IPS DF 4.7 (cell line): ENCODE results near the gene AMDHD1.

Experiments
- DNase-seq: peaks from one replicate; pipeline ENCODE4 v3.0.0-alpha.2; 2013; ENCODE audit warnings: low spot score; ENCODE audit errors: extremely low read depth

AMDHD1 gene

GRCh38 chr12:95995238-95996031, 52.3 kb downstream of the AMDHD1 start:
- no peak for DNase-seq

- no peak for DNase-seq
Measured at GRCh38 chr12:95996034-95996658, 53.0 kb downstream of the AMDHD1 start, which contains the start of gene HAL. TSS of gene HAL (minus strand) at chr12:95996344. CDS start at chr12:95995910, 434 bp downstream.

- DNase-seq = no peak
Measured at GRCh38 chr12:95997276-95997675, 54.1 kb downstream of the AMDHD1 start.

GRCh38 chr12:95997911-95998510, 54.9 kb downstream of the AMDHD1 start:
- DNase-seq = no peak

- peak; percentile 49 for DNase-seq
Measured at GRCh38 chr12:95998611-95999286, 55.6 kb downstream of the AMDHD1 start.

- no peak for DNase-seq
Measured at GRCh38 chr12:95999484-95999883, 56.4 kb downstream of the AMDHD1 start.

DNA sequence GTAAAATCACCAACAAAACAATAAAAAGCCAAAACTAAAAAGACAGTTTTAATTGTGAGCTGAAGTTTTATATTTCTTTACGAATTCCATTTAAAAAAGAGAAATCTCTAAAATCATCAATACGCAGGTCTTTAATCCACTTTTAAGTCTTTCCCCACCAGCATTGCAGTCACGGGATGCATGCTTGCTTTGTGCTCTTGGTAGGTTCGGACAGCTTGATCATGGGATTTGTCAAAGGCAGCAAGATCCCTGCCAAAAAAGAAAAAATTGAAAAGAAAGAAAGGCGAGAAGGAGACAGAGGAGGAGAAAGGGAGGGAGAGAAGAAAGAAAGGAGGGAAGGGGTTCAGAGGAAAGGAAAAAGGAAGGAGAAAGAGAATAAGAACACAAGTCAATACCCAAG, 57.7 kb downstream of the AMDHD1 start:
- DNase-seq = no peak

GRCh38 chr12:96006727-96007126, 63.6 kb downstream of the AMDHD1 start:
- no peak for DNase-seq

- no peak for DNase-seq
Measured at GRCh38 chr12:96007729-96008128, 64.6 kb downstream of the AMDHD1 start.

- DNase-seq = no peak
Measured at GRCh38 chr12:96014943-96015599, 71.9 kb downstream of the AMDHD1 start.

GRCh38 chr12:96015672-96016071, 72.5 kb downstream of the AMDHD1 start:
- DNase-seq = no peak
